ENCODE data around the gene C4orf36. TPM values are rescaled to one million over a fixed set of nuclear protein-coding genes. Genes with fewer than 3 reads are reported as not detected.

C4orf36 gene
- total and polyA plus RNA-seq, 2 of the 4 experiments (the other 2 are of a cell fraction) = 0.18 to 0.41 TPM

- intact Hi-C loops (cut with micrococcal nuclease) (loop anchor here (5.0 kb wide), 1 partner anchor 62 kb away; no protein-coding TSS in a partner anchor), dilution Hi-C loops (cut with HindIII; ENCODE audit: low sequenced_read_pairs, unreplicated experiment) (no loop called here), in situ Hi-C loops (cut with MboI; ENCODE audit: low sequenced_read_pairs) (loop anchor here (10.0 kb wide), 1 partner anchor 300 kb away; the partner anchor contains the start of gene PTPN13)
- Histone ChIP-seq H4K20me1 (ENCODE audit: insufficient read depth, low read length) (no peaks in the 10 kb centered on the region), H2AK5ac (ENCODE audit: low read depth, low read length) (no peak overlapping the region), H3K9ac (ENCODE audit: low read depth, low read length) (no peak overlapping the region), H3K9me3 (ENCODE audit: control insufficient read depth, insufficient read depth, low read length) (no peaks in the 10 kb centered on the region; the same call in 1 of the 2 replicates), H3K4me2 (ENCODE audit: low read depth, low read length) (no peak overlapping the region), H3K18ac (ENCODE audit: low read depth, low read length) (no peak overlapping the region; the same call in 1 of the 2 replicates), H2BK20ac (ENCODE audit: low read depth, low read length) (peak overlapping the region; percentile 63), H3K56ac (ENCODE audit: extremely low read depth, insufficient read depth, low read length) (no peak overlapping the region; the same call in 1 of the 2 replicates), H3K79me1 (ENCODE audit: low read depth in 1 of 2, low read length in 2 of 2) (no peaks in the 10 kb centered on the region), H2BK120ac (ENCODE audit: low read depth, low read length) (peak overlapping the region; percentile 76), H4K8ac (ENCODE audit: low read depth in 2 of 2, low read length in 2 of 2) (peak overlapping the region in 1 of 2 experiments; percentile 74; a peak in 3 of 4 replicates), H3K4ac (ENCODE audit: low read depth, low read length) (peak overlapping the region; percentile 80; the same call in 1 of the 2 replicates), H3K4me3 (ENCODE audit: insufficient read depth, low read depth, low read length) (no peak overlapping the region), H3K23ac (ENCODE audit: low read depth, low read length) (0 out of 2 replicates have a peak overlapping the region, but pooled peaks have one; percentile 5), H2BK5ac (ENCODE audit: low read depth, low read length, poor library complexity, severe bottlenecking) (peak overlapping the region; percentile 32), H4K91ac (ENCODE audit: insufficient read depth, low read depth, low read length) (no peak overlapping the region), H2AFZ (replicated peaks; ENCODE audit: low read length, poor library complexity) (peak overlapping the region; percentile 65), H3K4me1 (ENCODE audit: control insufficient read depth, insufficient read depth, low read length) (peaks cover 5% of the 10 kb centered on the region), H2AK9ac (replicated peaks; ENCODE audit: low read depth, low read length, poor library complexity) (peak overlapping the region; percentile 20), H3K27ac (ENCODE audit: insufficient read depth, low read length) (no peak overlapping the region), H3K27me3 (ENCODE audit: control insufficient read depth, insufficient read depth, low read length) (no peaks in the 10 kb centered on the region), H2BK15ac (ENCODE audit: low read depth, low read length) (peak overlapping the region; percentile 68; the same call in 1 of the 3 replicates), H3K9me1 (ENCODE audit: insufficient read depth, low read length) (peaks cover 4% of the 10 kb centered on the region; the same call in 1 of the 2 replicates), H3K36me3 (ENCODE audit: control insufficient read depth, insufficient read depth, low read length) (no peaks in the 10 kb centered on the region), H3K14ac (replicated peaks; ENCODE audit: low read depth, low read length) (peak overlapping the region; percentile 50; the same call in 1 of the 2 replicates), H4K5ac (ENCODE audit: low read depth, low read length) (0 out of 2 replicates have a peak overlapping the region, but pooled peaks have one; percentile 12)
- TF ChIP-seq ELK1 (IDR thresholded peaks at IDR 0.05; ENCODE audit: borderline replicate concordance, low read depth, low read length) (no peak), CHD1 (IDR thresholded peaks at IDR 0.05; ENCODE audit: low read depth, low read length) (no peak)
- ATAC-seq (ENCODE audit: low read depth) (no peak), DNase-seq (peak; percentile 39)
- no TSS peak for BruUV-seq (replicated peaks)
- ChIA-PET POLR2A (ENCODE audit: unreplicated experiment) (no interaction called here), CTCF (interaction anchor here (0.6 to 1.1 kb wide), 3 partner anchors 70 to 396 kb away, joined by 3 to 5 read pairs (median 3); no protein-coding TSS in a partner anchor)
Observed at GRCh38 chr4:86894455-86894854, 2.2 kb upstream of the C4orf36 start.

Measured in IMR-90 (cell line).